Esophagus squamous epithelium (tissue), 4 donors: ENCODE results near the gene ADD3.

Experiments
- CTCF ChIP-seq, 6 experiments: fragments of 450-650 bp in 4 of 6; fragments of 200-600 bp in 2 of 6; sonication (generic) in 2 of 6; IDR thresholded peaks; one replicate each; pipeline ENCODE4 v1.5.1; 2016 to 2019; ENCODE audit warnings: antibody characterized with exemption in 6 of 6, mild to moderate bottlenecking in 4 of 6, moderate library complexity in 4 of 6
- POLR2A ChIP-seq, 4 donors: fragments of 450-650 bp; IDR thresholded peaks; one replicate each; pipeline ENCODE4 v1.6.1; 2017; ENCODE audit warnings: antibody characterized with exemption in 4 of 4, mild to moderate bottlenecking in 4 of 4, moderate library complexity in 3 of 4

GRCh38 chr10:110069502-110069982 is 61.8 kb downstream of the ADD3 start:
- no peak for TF ChIP-seq CTCF (IDR thresholded peaks at IDR 0.05)
- no peak for TF ChIP-seq POLR2A (IDR thresholded peaks at IDR 0.05)
